GM04503 (cell line): ENCODE measurements around the gene NACC1.

ENCODE experiments used
- DNase-seq: peaks from one replicate; pipeline ENCODE4 v3.0.0-alpha.2; 2012; ENCODE audit warnings: low read depth

The NACC1 gene

DNA sequence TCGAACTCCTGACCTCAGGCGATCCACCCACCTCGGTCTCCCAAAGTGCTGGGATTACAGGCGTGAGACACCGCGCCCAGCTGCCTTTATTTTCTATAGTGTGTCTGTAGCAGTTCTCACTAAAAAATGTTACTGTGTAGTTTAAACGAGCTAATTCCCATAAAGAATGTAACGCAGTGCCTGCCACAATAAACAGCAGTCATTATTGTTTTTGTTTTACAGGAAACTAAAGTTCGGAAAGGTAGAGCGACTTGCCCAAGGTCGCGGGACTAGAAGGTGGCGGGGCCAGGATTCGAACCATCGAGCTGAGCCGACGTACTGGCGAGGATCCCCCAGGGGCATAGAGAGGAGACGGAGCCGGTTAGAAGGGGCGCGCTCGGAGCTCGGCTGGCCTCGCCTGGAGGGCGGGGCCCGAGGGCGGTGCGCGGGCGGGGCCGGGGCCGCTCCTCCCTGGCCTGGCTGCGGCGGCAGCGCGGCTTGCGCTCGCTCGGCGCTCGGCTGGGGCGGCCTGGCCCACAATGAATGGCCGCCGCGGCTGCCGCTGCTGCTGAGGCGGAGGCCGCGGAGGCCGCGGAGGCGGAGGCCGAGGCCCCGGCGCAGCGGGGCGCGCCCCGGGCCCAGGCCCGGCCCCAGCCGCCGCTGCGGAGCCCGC, at the start of gene NACC1:
TSS of gene NACC1 (plus strand) at position 493 of the 652 bp plus-strand sequence. CDS start 16,944 bp downstream, outside the sequence.
- no peak for DNase-seq

DNA sequence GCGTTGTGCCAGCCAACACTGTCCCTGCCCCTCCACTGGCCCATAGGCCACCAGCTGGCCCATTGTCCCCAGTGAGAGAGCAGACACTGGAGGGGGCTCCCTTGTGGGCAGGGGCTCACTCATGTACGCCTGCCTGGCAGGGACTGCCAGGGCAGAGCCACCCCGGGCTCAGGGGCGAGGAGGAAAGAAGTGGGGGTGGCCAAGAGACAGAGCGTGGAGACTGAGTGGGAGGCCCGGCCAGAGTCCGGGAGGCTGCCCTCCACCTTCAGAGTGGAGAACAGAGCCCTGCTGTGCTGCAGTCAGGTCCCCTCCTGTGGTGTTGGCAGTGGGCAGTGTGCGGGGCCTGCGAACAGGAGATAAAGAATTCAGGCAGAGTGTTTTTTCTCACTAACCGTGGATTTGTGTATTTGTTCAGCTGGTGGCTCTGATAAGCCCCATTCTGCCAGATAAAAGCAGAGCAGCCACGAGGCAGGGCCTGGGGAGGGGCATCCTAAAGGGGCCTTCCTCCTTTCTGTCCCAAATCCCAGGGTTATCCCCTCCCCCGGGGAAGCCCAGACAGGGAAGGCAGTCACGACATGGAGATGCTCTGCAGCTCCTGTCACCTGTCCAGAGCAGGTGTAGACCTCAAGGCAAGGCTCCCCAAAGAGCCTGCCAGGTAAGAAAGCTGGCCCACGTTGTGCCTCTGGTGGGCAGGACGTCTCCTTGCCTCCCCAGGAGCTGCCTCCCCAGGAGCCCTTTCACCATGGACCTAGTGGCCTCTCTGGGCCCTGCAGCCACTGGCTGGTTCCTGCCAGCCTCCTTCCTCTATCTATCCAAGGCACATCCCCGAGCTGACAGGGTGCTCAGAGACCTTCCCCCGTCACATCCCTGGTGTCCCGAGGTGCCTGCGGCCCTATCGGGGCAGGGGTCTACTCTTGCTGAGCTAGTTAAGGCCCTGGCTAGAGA, 48.4 kb upstream of the NACC1 start:
- no peak for DNase-seq

DNA sequence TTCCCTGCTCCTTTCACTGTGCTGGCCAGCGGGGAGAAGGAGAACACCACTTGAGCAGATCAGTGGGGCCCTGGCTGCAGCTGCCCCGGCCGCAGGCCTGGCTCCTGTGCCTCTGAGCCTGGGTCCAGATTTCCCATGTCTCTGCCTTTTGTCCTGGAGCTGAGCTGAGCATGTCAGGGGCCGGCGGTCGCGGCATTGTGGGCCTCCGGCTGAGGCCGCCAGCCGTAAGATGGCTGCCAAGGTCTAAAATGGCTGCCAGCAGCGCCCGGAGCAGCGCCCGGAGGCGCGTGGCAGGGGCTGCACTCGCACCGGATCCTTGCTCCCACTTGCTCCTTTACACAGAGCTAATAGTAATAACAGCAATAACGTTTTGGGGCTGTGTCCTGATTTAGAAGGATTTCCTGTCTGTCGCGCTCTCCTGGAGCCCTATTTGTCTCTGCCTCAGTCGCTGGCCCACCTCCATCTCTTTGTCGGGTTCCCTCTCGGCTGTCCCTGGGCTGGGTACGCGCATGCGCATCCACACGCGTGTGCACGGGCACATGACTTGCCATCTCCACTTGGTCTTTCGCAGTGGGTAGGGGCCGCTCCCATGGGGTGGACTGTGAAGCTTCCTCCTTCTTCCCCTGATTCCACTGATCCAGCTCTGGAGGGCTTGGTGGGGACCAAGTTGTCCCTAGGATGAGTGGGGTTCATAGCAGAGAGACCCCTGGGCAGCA, 47.5 kb upstream of the NACC1 start:
- no peak for DNase-seq

DNA sequence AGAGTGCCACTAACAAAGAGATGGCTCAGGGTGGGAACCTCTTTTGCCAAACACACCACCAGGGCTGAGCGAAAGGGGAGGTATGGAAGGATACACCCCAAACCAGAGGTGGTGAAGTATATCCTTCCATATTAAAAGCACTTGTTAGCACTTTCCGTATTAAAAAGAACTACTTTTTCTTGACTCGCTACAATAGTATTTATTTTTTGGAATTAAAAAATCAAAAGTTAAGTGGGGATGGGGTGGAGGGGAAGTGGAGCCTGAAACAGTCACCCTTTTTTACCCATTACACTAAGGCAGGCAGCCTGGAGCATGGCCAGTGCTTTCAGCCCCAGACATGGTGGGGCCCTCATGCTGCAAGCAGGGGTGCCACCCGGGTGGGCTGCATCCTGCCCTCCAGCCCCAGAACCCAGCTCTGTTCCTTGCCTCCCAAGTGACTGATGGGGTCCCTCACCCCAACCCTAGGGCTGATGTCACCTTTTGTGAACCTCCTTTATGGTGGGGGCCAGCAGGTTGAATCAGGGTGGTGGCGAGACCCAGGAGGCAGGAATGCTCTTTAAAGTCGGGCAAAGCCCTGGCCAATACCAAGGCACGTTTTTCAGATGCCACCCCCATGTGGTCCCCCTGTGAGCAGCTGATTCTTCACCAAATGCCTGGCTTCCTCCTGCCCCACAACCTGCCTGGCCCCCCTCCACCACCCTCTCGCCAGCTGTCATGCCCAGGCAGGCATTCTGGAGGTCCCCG, 46.4 kb upstream of the NACC1 start:
- DNase-seq = no peak

DNA sequence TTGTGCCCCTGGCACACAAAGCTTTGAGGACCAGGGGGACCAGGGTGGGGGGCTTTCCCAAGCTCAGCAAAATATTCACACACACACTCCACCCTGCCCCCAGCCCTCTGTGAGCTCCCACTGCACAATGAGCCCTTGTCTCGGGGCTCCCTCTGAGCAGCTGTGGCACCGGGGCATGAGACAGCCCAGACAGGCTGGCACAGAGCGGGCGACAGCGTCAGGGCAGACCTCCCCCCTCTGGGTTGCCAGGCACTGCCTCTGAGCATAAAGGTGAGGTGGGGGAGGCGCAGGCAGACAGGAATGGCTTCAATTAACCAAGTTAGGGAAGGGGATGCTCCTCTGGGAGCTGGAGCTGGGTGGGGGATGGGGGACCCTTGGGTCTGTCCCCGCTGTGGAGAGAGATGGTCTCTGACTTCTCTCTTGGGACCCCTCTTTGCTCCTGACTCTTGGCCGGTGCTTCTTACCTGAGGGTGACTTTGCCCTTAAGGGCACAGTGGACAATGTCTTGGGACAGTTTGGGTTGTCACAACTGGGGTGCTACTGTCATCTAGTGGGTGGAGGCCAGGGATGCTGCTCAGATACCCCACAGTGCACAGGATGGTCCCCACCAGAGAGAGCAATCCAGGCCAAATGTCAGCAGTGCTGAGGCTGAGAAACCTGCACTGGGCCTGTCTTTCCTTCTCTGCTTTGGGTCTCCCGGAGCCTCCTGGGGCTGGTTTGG, 45.7 kb upstream of the NACC1 start:
- no peak for DNase-seq

DNA sequence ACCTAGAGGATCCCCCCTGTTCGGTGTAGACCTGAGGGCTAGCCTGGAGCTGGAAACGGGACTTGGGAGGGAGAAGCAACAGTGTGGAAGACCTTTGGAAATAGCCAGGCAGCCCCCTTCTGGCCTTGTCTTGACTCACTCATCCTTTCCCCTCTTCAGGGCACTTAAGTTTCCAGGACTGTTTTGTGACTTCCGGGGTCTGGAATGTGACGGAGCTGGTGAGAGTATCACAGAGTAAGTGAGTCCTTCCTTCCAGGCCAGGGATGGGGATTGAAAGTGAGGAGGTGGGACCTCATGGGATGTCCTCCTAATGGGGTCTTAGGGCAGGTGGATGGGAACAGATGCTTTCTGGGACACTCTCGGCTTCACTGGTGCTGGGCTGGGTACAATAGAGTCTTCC, 44.8 kb upstream of the NACC1 start:
- no peak for DNase-seq

DNA sequence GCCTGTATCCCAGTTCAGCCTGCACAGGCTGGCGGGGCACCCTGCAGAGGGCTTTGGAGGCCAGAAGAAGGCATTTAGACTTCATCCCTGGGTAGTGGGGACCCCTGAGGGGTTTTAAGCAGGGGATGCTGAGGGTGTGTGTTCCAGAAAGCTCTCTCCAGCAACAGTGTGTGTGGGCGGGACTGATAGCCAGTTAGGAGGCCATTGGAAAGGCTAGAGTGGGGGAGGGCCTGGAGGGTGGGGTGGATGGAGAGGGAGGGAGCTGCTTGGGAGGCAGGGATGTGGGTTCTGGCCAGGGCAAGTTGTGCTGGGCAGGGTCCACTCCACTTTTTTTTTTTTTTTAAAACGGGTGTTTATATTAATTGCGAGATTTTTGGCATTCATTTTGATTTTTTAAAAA, 43.7 kb upstream of the NACC1 start:
- no peak for DNase-seq

DNA sequence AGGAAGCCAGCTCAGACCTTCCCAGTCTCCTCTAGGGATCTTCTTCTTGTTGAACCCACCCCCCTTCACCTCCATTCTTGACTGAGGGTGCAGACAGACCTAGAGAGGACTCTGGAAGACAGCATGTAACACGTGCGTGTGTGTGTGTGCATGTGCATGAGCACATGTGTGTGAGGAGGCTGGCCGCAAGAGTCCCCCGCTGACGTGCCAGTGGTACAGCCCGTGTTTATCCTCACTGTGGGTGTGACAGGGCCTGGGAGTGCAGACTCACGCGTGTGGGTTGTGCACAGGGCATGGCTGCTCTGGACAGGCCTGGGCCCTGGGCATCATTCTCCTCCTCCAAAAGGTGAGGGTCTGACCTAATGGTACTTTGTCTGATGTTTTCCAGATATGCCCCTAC, 41.7 kb upstream of the NACC1 start:
- DNase-seq = no peak

DNA sequence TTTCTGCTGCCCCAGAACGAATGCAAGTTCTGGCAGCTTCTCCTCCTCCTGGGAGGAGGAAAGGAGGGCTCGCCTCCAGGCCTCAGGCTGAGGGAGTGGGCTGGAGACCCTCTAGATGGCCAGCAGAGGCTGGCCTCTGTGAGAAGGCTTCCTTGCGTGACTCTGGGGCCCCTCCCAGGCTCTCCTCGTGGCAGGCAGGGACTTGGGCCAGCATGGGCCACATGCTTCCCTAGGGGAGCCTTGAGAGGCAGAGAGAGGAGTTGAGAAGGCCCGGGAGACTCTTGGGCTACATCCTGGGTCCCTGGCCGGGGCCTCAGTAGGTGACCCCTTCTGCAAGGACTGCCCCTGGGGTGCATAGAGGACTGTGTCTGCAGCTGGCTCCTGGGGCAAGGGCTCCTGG, 41.3 kb upstream of the NACC1 start:
- DNase-seq = no peak

DNA sequence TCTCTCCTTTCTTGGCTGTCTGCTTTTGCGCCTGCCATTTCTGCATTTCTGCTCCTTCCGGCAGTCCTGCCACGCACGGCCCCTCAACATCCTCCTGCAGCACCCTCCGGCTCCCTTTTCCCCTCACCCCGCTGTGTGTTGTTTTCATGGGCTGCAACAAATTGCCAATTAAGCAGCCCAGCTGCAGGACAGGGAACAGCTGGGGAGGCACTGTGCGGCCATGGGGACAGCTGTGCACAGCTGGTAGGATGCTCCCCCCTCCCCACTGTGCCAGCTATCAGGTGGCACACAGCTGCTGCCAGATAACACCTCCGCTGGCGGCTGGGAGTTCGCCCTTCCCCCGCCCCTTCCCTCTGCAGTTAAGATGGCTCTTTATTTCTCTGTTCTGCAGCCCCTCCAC, 40.8 kb upstream of the NACC1 start:
- no peak for DNase-seq

DNA sequence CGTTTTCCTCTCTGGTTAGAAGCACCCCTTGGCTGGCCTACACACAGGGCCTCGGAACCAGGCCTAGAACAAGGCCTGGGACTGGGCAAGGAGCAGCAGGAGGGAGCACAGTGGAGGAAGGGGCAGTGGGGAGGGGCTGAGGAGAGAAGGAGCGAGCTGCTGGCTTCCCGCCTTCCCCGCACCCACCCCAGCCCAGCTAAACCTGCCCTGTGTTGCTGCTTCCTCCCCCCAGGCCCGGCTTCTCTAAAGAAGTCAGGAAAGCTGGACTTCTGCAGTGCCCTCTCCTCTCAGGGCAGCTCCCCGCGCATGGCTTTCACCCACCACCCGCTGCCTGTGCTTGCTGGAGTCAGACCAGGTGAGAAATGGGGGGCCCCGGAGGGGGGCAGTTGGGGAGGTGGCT, 39.7 kb upstream of the NACC1 start:
- DNase-seq = no peak

DNA sequence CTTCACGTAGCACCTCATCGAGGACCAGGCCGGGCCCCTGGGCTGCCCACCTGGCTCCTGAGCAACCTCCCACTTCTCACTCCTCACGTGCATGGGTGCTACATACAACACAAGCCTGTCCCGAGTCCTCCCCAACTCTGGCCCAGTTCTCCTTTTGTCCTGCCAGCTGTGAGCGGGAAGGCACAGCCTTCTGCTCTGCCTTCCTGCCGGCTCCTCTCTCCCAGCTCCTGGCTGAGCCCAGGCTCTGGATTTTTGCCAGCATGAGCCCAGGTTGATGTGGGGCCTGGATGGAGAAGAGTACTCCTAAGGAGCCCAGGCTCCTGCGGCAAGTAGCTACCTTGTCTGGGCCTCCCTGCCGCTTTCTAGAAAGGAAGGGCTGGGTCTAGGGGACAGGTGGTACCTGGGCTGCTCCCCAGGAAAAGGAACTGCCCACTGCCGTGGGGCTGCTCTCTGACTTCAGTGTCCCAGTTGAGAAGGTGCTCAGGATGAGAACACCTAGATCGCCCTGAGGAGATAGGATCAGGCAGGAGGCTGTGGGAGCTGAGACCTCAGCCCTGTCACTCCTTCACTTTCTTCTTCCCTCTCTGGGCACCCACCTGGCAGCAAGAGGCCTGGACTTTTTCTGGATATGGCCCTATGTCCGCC, 39.0 kb upstream of the NACC1 start:
- DNase-seq = no peak

DNA sequence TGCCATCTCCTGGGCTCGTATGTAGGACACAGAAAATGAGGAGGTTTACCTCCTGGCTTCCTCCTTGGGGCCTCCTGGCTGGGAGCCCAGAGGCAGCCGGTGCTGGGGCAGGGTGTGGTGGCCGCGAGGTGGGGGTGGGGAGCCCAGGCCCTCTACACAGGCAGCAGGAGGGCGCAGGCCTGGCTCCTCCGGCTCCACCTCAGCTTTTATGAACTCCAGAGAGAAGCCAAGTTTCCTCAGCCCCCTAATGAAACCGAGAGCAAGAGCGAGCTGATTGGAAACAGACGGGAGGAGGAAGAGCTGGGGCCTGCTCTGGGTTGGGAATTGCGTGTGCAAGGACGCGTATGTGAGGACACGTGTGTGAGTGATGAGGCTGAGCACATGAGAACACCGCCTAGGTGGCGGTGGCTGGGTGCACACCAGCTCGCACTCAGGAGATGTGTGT, 38.5 kb upstream of the NACC1 start:
- DNase-seq = no peak

DNA sequence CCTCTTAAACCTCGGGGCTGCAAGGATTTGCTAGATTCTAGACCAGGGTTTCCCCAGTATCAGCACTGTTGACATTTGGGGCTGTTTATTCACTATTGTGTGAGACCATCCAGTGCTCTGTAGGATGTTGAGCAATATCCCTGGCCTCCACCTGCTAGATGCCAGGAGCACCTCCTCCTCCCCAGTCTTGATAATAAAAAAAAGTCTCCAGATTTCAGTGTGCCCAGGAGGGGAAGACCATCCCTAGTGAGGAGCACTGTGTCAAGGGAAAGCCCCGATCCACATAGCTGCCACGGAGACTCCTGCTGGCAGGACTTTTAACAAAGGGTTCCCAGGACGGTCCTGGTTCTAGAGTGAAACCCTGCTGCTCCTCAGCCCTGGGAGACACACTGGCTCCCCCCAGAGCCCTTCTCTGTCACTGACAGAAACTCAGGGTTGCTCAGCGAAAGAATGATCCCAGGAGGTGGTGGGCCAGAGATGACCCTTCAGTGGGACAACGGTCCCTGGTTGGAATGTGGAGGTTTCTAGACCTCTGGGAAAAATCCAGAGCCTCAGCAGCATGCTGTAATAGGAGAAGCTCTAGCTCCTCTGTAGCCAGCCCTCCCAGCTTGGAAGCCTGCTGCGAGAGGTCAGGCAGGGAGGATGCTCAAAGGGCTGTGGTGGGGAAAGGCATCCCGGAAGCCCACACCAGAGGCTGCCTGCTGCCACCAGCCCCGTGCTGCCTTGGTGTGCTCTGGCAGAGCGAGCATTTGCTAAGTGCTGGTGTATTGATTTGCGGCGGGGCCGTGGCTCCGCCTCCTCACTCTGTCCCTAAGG, 35.7 kb upstream of the NACC1 start:
- no peak for DNase-seq

DNA sequence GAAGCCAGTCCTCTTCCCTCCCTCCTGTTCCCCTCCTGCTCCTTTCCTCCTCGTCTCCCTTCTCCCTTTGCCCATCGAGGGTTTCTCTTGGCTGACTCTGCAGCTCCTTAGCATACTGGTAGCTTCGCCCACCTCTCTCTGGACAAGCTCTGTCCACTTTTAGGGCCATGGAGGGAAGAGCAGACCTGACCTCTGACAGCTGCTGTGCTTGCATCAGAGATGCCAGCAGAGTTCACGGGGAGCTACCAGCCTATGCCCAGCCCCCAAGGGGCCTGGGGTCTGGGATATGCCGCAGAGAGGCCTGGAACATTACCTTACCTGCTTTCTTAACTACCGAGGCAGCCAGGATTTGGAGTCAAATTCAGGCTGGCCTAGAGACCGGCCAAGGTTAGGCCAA, 35.1 kb upstream of the NACC1 start:
- DNase-seq = no peak

DNA sequence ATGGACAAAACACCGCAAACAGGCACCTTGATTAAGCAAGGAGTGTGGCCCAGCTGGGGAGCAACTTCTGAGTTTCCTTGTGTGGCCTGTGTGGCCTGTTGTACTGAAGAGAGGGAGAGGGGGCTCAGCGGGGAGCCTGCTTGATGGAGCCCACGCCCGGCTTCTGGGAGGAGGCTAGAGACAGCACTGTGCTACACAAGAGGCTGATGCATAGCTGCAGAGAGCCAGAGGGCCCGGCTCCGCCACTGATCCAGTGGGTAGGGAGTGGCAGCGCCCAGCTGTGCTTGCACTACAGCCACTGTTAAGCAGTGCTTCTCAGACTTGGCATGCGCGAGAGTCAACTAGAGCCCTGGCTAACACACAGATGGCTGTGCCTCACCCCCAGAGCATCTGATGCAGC, 34.4 kb upstream of the NACC1 start:
- DNase-seq = no peak

DNA sequence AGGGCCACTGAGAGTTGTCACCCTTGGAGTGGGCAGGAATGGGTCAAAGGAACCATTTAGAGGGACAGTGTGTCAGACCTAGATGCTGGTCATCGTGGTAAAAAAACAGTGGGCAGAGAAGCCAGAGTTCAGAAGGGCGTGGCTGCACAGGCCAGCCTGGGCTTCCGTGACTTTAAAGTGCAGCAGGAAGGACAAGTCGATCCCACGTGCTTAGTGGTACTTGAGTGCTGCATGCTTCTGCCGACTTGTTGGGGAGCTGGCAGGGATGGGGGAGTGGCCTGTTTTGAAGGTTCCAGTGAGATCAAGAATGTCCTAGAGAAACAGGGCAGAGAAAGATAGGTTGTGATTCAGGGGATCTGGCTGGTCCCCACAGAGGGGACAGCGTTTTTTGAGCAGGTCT, 32.4 kb upstream of the NACC1 start:
- no peak for DNase-seq

DNA sequence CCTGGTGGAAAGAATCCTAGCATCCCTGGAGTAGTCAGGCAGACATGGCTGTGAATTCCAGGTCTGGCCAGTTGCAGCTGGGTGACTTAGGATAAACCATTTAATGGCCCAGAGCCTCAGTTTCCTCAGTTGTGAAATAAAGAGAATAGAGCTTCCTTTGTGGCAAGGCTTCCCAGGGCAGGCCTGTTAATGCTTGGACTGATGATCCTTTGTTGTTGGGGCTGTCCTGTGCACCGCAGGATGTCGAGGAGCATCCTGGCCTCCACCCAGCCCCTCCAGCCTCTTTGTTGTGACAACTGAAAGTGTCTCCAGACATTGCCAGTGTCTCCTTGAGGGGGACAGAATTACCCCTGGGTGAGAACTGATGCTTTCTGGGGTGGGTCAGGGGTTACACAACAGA, 31.7 kb upstream of the NACC1 start:
- no peak for DNase-seq

DNA sequence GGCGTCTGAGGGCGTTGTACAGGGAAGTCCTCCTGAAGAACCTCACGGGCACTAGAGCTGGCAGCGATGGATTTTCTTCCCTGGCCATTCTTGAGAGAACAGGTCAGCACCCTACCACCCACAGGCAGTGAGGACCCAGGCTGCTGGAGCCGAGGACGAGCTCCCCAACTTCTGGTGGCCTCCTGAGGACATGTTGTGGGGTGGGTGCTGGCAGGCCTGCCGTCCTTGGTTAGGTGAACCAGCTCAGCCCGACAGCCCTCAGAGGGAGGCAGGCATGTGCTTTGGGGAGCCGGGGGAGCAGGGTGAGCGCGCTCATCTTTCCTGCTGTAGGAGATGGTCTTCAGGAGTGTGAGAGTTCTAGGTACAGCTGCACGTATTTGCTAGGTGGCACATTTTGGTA, 30.8 kb upstream of the NACC1 start:
- no peak for DNase-seq
